Calu3 (cell line): ENCODE results near the gene PCID2. TPM values are rescaled to one million over a fixed set of nuclear protein-coding genes. Genes with fewer than 3 reads are reported as not detected.

Experiments
- BruUV-seq: library from RNA; stranded (reverse); fragments of 400-500 nt; replicated peaks from 2 replicates; lab custom pipeline; 2021; lab: Mats Ljungman, UMichigan
- CTCF ChIA-PET: fragments of 300-600 bp; sonication (Branson Sonifier 250); formaldehyde crosslinking; loops from one replicate; lab custom pipeline; 2022; ENCODE audit warnings: antibody characterized with exemption; lab: Charles Lee
- DNase-seq: peaks from one replicate; pipeline ENCODE4 v3.0.0; 2022
- H3K27ac Mint-ChIP-seq: one replicate; pipeline ENCODE4 v1.8.0; 2022; ENCODE audit warnings: mixed read lengths; ENCODE audit not compliant: unreplicated experiment
- H3K27me3 Mint-ChIP-seq: one replicate; pipeline ENCODE4 v1.8.0; 2022; ENCODE audit warnings: mixed read lengths; ENCODE audit not compliant: unreplicated experiment
- H3K36me3 Mint-ChIP-seq: one replicate; pipeline ENCODE4 v1.8.0; 2022; ENCODE audit warnings: mild to moderate bottlenecking, moderate library complexity, mixed read lengths; ENCODE audit not compliant: insufficient read depth, unreplicated experiment
- H3K4me1 Mint-ChIP-seq: one replicate; pipeline ENCODE4 v1.8.0; 2022; ENCODE audit warnings: mild to moderate bottlenecking, low read depth, mixed read lengths; ENCODE audit not compliant: unreplicated experiment
- H3K4me3 Mint-ChIP-seq: one replicate; pipeline ENCODE4 v1.8.0; 2022; ENCODE audit warnings: mild to moderate bottlenecking, low read depth, moderate library complexity, mixed read lengths; ENCODE audit not compliant: unreplicated experiment
- H3K9me3 Mint-ChIP-seq: one replicate; pipeline ENCODE4 v1.8.0; 2022; ENCODE audit warnings: low read depth, mixed read lengths; ENCODE audit not compliant: unreplicated experiment
- intact Hi-C: fragments of 100-400 bp; cut with micrococcal nuclease; formaldehyde crosslinking; loops from one replicate; pipeline ENCODE4 v1.10.0; 2022; ENCODE audit not compliant: unreplicated experiment
- total RNA-seq: library from RNA; stranded (reverse); gene quantifications from 2 replicates; pipeline ENCODE4 v1.2.3, GENCODE V29; 2022
- TF ChIP-seq, protein P1 (sequence below): fragments of 200-600 bp; IDR thresholded peaks from one replicate; pipeline ENCODE4 v1.8.0; 2022; ENCODE audit warnings: antibody characterized with exemption; ENCODE audit not compliant: unreplicated experiment

Gene PCID2
- total RNA-seq, 1 experiment from 2014 or later, result 21.2 TPM

DNA sequence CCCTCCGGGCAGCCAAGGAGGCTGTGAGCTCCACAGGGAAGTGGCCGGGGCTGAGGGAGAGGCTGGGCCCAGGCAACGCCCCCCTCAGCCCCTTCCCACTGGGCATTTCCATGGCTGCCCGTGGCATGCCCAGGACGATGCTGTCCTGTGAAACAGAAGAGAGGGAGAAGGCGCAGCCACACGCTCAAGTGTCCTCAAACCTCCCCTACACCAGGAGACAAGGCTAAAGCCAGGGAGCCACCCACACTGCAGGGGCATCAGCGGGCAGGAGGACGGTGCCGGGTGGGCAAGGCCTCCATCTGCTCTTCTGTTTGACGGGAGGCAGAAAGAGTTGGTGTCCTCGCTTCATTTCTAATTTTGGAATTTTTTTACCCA, 64.2 kb downstream of the PCID2 start:
- CTCF ChIA-PET, result no interaction called here
- TF ChIP-seq, protein P1, sequence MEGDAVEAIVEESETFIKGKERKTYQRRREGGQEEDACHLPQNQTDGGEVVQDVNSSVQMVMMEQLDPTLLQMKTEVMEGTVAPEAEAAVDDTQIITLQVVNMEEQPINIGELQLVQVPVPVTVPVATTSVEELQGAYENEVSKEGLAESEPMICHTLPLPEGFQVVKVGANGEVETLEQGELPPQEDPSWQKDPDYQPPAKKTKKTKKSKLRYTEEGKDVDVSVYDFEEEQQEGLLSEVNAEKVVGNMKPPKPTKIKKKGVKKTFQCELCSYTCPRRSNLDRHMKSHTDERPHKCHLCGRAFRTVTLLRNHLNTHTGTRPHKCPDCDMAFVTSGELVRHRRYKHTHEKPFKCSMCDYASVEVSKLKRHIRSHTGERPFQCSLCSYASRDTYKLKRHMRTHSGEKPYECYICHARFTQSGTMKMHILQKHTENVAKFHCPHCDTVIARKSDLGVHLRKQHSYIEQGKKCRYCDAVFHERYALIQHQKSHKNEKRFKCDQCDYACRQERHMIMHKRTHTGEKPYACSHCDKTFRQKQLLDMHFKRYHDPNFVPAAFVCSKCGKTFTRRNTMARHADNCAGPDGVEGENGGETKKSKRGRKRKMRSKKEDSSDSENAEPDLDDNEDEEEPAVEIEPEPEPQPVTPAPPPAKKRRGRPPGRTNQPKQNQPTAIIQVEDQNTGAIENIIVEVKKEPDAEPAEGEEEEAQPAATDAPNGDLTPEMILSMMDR, result no peak
- Mint-ChIP-seq H3K36me3 (no peaks in the 10 kb centered on the region), H3K27me3 (peaks cover 12% of the 10 kb centered on the region), H3K9me3 (no peaks in the 10 kb centered on the region), H3K27ac (no peak overlapping the region), H3K4me1 (no peaks in the 10 kb centered on the region), H3K4me3 (no peak overlapping the region)
- no TSS peak for BruUV-seq
- no peak for DNase-seq
- intact Hi-C loops, result no loop called here

DNA sequence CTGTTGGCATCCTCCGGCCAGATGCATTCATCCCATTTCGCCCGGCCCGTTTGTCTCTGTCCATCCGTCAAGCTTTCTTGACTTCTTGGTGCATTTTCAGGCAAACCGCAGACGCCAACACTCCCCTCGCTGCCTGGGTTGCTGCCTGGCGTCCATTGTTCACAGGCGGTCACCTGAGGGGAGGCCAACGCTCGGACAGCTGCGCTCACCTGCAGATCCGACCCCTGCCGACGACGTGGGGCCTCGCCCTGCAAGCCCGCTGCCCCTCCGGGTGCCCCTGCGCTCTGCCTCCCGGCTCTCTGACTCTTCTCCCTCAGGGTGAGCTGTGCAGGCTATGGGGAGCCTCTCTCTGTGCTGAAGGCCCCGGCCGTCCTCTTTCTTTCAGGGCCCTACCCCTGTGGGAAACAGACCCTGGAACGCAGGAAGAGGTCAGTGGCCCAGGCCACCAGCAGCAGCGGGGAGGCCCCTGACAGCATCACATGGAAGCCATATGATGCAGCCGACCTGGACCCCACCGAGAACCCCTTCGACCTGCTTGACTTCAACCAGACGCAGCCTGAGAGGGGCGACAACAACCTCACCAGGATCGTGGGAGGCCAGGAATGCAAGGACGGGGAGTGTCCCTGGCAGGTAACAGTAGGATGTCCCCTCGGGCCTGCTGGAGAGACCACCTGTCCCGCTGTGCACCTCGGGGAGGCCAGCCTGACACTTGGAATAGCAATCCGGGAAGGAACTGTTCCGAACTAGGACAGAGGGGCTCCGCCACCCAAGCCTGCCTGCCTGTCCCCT, 64.8 kb downstream of the PCID2 start:
- intact Hi-C loops, result no loop called here
- CTCF ChIA-PET, result no interaction called here
- Mint-ChIP-seq H3K4me3 (no peak overlapping the region), H3K27ac (no peak overlapping the region), H3K4me1 (no peaks in the 10 kb centered on the region), H3K36me3 (no peaks in the 10 kb centered on the region), H3K9me3 (no peaks in the 10 kb centered on the region), H3K27me3 (peaks cover 12% of the 10 kb centered on the region)
- BruUV-seq, result no TSS peak
- TF ChIP-seq, protein P1, result no peak
- no peak for DNase-seq

DNA sequence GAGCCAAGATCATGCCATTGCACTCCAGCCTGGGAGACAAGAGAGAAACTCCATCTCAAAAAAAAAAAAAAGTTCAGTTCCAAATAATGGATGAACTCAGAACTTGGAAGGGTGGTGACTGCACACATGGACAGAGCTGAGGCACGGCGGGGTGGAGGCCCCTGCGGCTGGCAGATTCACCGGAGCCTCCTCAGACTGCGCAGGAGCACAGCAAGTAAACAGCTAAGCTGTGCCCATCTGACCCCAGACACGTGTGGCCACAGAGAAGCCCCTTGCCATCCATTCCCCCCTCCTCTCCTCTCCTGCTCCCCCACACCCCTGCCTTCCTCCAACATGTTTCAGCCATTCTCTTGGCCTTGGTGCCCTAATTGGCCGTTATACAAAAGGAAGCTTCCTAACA, 65.6 kb downstream of the PCID2 start:
- peaks cover 12% of the 10 kb centered on the region for H3K27me3 Mint-ChIP-seq
- no peaks in the 10 kb centered on the region for H3K4me1 Mint-ChIP-seq
- intact Hi-C loops, result no loop called here
- DNase-seq, result no peak
- H3K9me3 Mint-ChIP-seq, result no peaks in the 10 kb centered on the region
- H3K27ac Mint-ChIP-seq, result no peak overlapping the region
- H3K36me3 Mint-ChIP-seq, result no peaks in the 10 kb centered on the region
- TF ChIP-seq, protein P1, result no peak
- no TSS peak for BruUV-seq
- H3K4me3 Mint-ChIP-seq, result no peak overlapping the region
- CTCF ChIA-PET, result no interaction called here

DNA sequence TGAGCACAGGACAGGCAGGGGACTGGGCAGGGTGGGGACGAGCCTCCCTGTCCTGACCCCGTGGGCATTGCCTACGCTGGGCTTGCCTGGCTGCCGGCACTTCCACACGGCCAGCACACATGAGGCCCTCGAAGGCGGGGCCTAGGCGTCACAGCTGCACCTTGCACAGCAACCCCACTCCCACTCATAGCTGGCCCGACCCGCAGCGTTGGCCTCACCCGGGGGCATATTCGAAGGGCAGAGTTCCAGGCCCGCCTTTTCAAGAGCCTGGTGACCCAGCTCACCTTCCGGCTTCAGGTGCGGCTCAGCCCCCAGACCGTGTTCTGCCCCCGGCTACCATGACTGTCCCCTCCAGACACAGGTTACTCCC, 66.9 kb downstream of the PCID2 start:
- TF ChIP-seq, protein P1, result no peak
- Mint-ChIP-seq H3K36me3 (no peaks in the 10 kb centered on the region), H3K4me3 (no peak overlapping the region), H3K27me3 (peaks cover 2% of the 10 kb centered on the region), H3K9me3 (no peaks in the 10 kb centered on the region), H3K27ac (no peak overlapping the region), H3K4me1 (no peaks in the 10 kb centered on the region)
- no TSS peak for BruUV-seq
- no peak for DNase-seq
- intact Hi-C loops, result no loop called here
- CTCF ChIA-PET, result no interaction called here
